Liver (tissue), 3 donors: ENCODE data around the gene CPO.

ENCODE experiments used
- SP1 ChIP-seq: IDR thresholded peaks from 2 replicates; pipeline ENCODE4 v1.6.1; 2018; ENCODE audit warnings: antibody characterized with exemption, mild to moderate bottlenecking
- TF ChIP-seq, protein P1 (sequence below): fragments of 150-350 bp; IDR thresholded peaks from 2 replicates; pipeline ENCODE4 v1.5.1; 2017; ENCODE audit warnings: improper control_type of control experiment, low read depth, low read length; ENCODE audit not compliant: missing input control
- donor health status: healthy.
- donor health status: healthy.

DNA sequence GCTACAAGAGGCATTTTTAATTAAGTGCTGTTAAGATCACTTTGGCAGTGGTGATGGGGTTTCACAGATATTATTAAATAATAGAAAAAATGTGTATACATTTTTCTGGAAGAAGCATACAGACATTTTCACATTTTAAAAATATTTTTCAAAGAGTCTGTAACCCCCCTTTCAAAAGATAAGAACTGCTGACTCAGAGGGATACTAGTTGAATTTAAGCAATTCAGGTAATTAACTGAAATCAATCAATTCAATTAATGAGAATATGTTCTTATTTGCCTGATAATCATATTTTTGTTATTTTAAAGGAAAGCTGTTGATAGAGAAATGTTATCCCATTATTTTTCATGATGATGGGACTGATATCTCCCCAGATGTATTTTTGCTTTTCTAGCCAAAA lies 41.1 kb downstream of the CPO start:
- no peak for TF ChIP-seq SP1
- TF ChIP-seq, protein P1, sequence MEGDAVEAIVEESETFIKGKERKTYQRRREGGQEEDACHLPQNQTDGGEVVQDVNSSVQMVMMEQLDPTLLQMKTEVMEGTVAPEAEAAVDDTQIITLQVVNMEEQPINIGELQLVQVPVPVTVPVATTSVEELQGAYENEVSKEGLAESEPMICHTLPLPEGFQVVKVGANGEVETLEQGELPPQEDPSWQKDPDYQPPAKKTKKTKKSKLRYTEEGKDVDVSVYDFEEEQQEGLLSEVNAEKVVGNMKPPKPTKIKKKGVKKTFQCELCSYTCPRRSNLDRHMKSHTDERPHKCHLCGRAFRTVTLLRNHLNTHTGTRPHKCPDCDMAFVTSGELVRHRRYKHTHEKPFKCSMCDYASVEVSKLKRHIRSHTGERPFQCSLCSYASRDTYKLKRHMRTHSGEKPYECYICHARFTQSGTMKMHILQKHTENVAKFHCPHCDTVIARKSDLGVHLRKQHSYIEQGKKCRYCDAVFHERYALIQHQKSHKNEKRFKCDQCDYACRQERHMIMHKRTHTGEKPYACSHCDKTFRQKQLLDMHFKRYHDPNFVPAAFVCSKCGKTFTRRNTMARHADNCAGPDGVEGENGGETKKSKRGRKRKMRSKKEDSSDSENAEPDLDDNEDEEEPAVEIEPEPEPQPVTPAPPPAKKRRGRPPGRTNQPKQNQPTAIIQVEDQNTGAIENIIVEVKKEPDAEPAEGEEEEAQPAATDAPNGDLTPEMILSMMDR = no peak
